Non-pigmented ciliary epithelial cell (primary cell): ENCODE measurements around the gene TTLL7.
"Not testable (repeated sequence)": the region's sequence is repeated elsewhere in the genome, so short reads cannot be mapped to it uniquely, and the experiment has no call there.

Experiments used
- DNase-seq: peaks from one replicate; pipeline ENCODE4 v3.0.0-alpha.2; 2010; ENCODE audit warnings: low read depth

Gene TTLL7

DNA sequence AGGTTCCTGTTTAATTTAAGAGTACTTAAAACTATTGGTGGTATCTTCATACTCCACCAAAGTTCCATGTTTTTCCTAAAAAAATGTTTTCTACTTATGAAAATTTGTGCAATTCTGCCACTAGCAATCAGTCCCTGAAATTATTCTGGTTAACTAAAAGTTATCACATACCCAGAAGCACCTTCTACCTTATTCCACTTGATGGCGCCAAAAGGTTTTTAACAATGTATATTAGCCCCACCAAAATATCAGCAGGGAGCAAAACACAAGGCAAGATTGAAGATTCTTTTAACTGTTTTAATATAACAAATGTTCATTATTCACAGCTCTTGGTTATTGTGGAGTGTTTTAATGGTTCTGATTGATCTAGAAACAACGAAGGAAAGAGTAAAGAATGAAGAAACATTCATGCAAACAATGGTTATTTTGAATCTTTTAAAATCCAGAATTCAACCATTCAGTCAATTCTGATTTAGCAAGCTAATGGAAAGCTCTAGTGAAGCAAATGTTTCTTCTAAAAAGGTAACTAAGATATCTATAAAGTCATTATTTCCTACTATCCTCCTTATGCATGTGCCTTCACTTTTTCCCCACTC, 67.2 kb downstream of the TTLL7 start:
- DNase-seq: no peak

DNA sequence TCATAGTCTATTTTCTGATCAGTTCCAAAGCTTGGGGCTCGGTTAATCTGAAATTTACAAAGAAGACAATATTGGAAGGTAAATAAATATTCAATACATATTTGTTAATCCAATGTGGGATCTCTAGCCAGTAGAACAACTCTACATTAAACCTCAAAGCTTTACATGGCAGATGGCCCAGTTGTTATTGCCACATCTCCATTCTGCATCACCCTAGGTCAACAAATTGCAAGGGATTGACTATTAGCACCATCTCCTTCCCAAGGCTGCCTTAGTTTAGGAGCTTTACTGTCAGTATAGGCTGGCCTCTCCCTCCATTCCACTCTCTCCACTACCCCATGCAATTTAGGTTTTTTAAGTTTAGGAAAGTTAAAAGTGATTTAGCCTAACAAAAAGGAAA, 69.7 kb downstream of the TTLL7 start:
- DNase-seq: no peak

DNA sequence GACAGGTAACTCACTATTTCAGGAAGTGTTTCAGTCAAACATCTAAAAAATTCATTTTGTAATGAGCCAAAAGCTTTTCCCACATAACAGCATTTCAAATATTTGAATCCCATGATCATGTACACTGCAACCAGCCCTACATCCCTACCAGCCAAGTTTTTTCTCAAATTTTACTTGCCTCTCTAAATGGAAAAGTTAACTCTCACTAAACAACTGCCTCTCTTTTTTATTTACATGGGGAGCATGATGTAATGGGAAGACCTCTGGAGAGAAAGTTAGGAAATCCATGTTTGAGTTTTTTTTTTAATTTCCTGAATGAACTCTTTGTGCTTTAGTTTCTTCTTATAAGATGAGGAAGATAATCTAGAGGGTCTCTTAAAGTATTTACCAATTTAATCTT, 70.5 kb downstream of the TTLL7 start:
- no peak for DNase-seq

DNA sequence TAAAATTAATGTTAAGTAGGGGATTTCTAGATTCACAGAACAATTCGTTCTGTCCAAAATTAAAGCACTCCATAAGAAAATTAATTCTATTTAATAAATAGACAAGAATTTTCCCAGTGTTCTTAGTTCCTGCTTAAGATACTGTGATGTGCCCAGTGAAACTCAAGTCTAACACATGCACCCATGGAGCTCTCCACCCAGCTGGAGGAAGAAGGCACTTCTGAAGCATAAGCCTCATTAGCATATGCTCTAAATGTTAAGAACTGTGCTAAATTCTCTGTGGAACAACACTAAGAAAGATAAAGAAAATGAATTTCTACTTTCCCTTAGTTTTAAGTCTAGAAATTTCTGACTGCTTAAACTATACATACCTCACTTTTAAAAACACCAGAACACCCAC, 71.2 kb downstream of the TTLL7 start:
- DNase-seq: no peak

DNA sequence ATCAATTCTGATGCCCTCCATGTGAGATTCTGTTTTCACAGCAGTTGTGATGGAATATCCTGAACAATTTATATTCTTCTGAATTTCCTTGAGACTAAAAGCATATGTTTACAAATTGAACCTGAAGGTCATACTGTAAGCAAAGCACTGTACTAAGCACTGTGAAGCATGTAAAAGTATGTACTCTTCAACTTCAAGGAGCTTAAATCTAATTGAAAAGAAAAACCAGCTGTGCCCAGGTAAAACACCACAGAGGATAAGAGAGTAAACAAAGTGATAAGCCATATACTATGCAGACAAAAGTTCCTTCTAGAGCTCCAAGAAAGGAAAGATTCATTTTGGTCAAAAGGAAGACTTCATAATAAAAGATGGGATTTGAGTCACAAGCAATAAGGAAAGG, 71.9 kb downstream of the TTLL7 start:
- no peak for DNase-seq

DNA sequence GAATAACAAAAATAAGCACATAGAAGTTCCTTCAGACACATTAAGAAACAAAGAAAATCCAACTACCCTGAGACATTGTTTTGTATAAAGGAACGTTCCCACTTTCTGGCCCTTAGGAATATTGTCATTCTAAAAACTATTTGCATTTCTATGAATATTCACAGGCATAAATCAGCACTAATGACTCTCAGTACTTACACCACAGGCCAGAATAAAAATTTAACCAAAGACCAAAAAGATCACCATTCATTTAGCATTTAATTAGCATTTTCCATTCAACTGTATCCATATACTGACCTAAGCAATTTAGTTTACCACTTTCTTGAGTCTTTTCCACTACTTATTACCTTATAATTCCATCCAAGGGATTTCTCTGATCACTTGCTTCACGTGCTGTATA, 75.4 kb downstream of the TTLL7 start:
- no peak for DNase-seq

DNA sequence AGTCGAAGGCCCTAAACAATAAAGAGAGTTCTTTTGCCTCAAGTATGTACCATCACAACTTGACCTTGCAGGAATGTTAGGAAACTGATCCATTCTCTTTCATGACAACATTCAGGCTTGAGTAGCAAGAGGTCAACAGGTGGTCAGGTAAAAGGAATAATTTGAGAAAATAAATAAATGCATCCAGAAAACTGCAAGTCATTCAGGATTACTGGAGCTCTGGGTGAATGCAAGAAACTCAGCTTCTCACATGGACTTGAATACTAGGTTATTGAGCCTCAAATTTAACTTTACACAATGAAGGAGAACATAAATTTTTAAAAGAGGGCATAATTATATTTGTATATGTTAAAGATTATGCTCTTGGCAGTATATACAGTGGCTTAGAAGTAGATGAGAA, 76.5 kb downstream of the TTLL7 start:
- DNase-seq: no peak

DNA sequence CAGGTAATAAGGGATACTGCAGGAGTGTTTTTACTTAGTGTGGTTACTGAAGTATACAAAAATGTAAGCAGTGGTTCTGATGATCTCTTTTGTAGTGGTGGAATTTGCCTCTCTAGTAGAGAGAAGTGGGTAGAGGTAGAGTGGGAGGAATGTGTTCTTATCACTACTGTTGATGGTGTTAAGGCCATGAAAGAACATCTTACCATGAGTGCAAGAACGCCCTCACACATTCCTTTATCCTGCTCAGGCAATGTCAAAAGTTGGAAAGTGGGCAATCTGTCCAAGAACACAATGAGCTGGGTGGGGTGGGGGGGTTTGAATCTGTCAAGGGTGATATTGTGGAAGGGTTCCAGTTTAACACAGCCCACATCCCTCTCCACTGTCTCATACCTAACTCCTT, 78.6 kb downstream of the TTLL7 start:
- DNase-seq: no peak

DNA sequence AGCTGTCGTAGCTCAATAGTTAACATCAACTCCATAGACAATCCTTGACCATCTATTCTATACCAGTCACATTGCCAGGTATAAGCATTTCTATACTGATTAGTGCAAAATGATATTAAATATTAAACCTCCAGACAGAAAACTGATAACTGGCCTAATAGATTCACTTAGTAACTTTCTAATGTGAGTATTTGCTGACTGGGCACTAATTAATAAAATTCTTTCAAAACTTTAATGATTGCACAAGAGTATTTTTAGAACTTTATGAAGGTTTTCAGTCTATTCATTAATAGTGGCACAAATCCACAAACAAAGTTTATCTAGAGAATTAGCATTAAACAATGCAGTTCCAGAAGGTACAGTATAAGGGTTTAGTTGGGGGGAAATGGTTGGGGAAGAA, 79.1 kb downstream of the TTLL7 start:
- DNase-seq: no peak

DNA sequence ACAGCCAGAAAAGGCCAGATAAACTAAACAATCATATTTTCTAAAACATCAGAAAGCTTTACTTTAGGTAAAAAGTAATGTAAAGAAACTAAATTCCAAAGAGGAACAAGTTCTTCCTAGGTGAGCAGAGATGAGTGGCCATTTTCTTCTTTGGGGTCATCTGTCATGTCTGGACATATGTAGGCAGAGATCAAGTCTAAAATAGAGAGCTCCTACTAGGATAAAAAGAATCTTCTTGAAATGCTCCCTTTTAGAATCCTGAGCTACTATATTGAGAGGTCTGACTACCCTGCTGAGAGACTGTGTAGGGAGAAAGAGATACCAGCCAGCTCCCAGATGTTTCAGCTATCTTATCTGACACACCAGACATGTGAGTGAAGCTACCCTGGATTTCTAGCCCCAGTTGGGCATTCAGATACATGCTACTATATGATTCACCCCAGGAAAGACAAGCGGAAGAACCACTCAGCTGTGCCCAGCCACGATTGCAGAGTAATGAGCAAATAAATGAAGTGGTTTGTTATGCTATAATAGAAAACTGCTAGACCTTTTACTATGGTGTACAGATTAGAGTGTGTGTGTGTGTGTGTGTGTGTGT, 80.1 kb downstream of the TTLL7 start:
- DNase-seq: no peak

DNA sequence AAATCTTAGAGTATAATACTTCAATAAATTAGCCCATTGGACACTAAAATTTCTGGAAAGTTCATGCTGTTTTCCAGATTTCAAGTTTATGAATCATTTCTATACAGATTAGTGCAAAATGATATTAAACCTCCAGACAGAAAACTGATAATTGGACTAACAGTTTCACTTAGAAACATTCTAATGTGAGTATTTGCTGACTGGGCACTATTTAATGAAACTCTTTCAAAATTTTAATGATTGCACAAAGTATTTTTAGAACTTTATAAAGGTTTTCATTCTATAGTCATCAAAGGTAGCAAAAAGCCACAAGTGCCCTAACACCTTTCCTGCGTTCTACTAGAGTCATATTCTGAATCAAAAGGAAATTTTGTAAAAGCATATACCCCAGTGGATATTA, 81.0 kb downstream of the TTLL7 start:
- DNase-seq: no peak

DNA sequence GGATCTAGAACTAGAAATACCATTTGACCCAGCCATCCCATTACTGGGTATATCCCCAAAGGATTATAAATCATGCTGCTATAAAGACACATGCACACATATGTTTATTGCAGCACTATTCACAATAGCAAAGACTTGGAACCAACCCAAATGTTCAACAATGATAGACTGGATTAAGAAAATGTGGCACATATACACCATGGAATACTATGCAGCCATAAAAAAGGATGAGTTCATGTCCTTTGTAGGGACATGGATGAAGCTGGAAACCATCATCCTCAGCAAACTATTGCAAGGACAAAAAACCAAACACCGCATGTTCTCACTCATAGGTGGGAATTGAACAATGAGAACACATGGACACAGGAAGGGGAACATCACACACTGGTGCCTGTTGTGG, 82.8 kb downstream of the TTLL7 start:
- DNase-seq: not testable (repeated sequence)

DNA sequence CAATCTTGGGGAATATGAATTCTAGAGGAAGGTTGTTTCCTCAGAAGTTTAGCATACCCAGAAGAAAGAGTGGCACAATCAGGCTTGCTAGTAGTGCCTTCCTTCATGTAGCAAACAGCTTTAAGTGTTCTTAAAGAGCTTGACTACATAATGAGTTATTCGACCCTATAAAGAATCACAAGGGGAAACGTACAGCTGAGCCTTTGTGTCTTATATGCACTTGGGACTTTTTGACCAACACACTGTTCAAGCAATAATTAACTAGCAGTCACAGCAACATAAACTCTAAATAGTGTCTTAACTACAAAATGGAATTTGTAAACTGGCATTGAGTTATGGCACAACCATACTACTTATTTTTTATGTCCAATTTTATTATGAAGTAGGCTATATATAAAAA, 86.1 kb downstream of the TTLL7 start:
- DNase-seq: no peak

DNA sequence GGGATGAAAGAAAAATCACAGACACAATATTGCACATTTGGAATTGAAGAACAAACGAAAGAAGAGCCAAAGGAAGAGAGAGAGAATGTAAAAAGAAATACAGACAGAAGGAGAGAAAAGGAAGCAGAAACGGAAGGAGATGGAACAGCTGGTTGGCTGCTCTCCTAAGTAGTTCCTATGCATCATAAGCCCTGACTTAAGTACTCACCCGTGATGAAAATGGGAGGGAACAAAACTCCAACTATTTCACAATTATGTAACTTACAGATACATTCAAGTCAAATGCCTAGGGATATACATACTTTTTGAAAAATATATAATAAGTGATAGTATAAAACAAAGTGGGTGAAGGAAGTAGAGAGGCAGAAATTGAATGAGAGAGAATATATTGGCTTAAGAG, 88.5 kb downstream of the TTLL7 start:
- DNase-seq: no peak

DNA sequence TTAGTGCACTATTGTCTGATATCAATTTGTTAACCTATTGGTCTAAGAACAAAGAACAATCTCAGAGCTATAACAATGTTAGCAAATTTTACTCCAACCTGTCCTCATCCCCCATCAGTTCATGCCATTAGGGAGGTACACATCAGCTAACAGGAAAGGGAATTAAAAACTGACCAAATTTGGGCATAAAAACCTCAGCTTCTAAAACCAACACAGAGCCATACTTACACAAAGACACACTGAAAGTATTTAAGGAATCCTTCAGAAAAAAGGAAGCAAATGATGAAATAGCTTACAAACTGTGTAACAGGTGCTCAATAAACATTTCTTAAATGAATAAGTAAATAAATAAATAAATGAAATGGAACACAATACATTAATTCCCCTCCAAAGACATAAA, 89.2 kb downstream of the TTLL7 start:
- no peak for DNase-seq

DNA sequence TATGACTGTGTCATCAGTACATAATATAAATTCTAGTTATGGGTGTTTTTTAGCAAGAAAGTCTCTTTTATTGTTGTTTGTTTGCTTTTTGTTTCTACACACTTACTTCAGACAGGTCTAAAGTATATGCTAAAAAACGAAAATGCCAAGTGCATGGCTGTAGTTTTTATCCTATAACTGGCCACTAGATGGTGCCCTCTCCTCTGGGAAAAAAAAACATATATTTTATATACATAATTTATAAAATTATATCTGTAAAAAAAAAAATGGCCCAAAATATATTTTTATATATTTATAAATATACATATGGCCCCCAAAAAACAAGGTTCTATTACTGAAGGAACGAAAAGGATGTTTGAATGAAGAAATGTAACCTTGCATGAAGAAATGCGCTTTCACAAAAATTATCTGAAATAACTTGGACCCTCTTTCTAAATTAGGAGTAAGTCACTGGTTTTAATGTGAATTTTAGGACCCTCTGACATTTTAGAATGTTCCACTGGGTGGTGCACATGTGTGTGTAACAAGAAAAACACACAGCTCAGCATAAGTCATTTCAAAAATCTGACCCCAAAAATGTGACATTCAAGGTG, 93.5 kb downstream of the TTLL7 start:
- no peak for DNase-seq

DNA sequence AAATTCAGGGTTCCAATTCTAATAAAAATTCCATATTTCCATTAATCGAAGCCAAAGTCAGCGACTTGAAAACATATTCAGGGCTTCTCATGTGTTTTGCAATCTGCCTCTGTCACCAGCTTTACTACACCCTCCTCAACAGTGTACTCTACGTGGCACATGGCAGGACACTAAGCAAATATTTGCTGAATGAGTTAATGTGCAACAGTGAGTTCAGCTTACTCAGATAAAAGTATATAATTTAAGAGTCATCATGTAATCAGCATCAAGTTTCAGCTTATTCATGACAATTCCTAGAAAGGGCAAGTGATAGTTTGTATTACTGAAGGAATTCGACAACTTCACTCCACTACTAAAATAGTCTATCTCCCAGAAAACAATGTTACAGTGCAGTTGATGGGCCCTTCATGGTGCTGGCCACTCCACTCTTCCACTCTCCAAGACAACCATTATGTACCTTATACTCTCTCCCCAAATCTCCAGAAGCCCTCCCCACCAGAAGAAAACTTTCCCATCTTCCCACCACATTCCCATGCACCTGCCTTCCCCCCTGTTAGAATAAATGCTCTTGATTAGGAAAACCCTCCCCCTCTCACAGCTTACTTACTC, 97.3 kb downstream of the TTLL7 start:
- peak; percentile 87 for DNase-seq

DNA sequence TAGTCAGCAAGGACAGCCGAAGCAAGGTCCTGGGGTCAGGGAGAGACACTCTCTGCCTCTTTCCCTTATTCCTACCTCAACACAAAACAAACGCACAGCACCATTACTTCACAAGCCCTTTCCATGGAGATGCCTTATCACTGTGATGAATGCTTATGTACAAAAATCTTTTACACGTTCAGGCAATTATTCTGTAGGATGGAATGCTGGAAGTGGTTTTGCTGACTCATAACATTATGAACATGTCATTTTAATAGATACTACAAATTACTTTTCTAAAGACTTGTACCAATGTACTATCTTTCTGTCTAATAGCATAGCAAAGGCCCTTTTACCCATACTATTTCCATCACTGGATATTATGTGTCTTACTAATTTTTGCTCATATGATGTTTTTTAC, 98.4 kb downstream of the TTLL7 start:
- DNase-seq: no peak

DNA sequence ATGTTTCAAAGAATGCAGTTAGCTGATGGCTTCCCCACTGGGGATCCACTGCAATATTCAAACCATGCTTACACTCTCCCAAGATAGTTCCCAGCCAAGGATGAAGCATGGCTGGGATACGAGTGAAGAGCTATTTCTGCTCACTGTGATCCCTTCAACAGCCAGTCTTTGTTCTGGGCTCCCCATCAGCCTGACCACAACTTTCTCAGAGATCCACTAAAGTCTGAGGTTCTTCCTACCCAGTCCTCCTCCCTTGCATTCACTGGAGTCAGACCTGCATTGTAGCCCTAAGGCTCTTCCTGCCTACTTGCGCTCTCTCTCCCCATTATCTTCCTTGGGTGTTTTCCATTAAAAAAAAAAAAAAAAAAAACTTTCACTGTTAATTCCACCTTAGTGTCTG, 101.4 kb downstream of the TTLL7 start:
- no peak for DNase-seq

DNA sequence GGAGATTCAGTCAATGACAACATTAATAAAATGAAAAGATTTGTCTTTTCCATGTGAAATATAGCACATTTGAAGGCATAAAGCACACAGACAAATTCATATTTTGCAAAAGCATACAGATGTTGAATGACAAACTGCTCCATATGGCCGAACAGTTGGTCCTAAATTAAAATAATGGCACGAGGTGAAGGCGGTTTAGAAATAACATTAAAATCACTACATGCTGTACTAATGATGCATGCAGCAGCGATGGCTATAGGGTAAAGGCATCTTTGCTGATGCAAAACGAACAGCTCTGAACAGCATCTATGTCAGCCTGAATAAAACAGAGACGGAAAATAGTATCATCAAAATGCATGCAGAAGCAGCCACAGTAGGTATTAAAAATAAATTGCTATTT, 102.6 kb downstream of the TTLL7 start:
- no peak for DNase-seq

DNA sequence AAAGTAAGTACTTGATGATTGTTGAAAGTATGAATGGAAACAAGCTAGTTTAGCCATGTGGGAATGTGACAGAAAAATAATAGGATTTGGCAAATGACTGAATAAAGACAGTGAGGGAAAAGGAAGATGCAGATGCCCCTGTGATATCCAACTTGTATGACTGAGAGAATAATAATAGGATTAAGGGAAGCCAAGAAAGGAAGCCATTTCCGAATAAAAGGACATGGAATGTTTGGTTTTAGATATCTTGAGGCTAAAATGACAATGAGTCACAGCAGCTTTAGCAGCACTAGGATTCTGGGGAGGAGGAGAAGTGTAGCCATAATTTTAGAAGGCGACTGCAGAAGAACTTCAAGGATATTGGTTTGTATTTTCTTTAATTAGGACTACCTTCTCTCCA, 109.2 kb downstream of the TTLL7 start:
- no peak for DNase-seq

DNA sequence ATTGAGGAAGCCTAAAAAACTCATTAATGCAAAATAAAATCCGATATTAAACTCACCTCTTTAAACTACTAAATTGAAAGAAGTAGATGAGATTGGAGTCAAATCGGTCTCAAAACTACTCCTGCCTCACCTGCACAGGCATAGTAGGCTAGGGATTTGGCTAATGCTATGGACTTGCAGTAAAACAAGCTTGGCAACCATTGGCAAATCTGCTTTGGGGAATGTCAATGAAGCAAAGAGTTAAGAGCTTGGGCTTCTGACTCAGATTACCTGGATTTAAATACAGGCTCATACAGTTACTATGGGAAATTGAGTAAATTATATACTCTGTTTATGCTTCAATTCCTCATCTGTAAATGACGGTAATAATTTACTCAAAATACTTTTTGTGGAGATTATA, 111.4 kb downstream of the TTLL7 start:
- no peak for DNase-seq

DNA sequence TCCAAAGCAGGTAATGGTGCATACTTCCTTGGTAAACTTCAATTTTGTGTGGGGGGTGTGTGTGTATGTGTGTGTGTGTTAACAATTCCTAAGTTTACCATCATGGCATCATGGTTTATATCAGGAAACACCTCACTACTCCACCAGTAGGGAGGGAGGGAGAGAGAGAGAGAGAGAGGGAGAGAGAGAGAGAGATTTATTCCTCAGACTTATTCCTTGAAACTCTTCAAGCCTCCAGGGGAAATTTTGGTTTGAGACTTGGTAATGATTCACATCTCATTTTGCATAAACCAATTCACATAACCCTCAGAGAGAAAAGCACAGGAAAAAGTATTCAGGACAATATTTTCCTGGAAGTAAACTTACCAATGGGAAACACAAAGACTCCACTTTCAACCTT, 115.0 kb downstream of the TTLL7 start:
- no peak for DNase-seq

DNA sequence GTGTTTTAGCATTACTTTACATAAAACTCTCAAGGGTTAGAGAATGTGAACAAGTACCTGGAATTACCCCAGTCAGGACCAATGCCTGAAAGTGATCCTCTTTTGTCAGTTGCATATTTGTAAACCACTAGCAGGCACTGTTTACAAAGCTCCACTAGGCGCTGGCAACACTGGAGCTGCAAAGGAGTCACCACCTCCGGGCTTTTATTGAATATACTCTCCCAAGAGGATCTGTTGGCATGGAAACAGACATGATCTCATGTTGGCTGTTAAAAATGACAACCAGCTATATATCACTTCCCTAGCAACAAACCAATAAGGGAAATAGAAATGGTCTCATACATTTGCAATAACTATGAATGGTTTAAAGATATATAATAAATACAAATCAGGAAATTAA, 116.0 kb downstream of the TTLL7 start:
- DNase-seq: peak; percentile 11
